Motor neuron (in vitro differentiated cells): ENCODE data around the gene ATP1A2. TPM values are rescaled to one million over a fixed set of nuclear protein-coding genes. Genes with fewer than 3 reads are reported as not detected.
A peak's percentile ranks its signal among the peaks of the same experiment; 100 is the strongest.

Experiments
- ATAC-seq, 8 experiments: fragments of 200-7000 bp; cut with Tn5 transposase; replicated peaks in 6 of 8; 2 replicates each; pipeline ENCODE4 v1.8.0; 2021; ENCODE audit warnings: mild to moderate bottlenecking in 8 of 8, moderate library complexity in 8 of 8
- H3K27ac ChIP-seq, 2 donors: fragments of 250-450 bp; sonication (Bioruptor Pico); 2 replicates each; pipeline ENCODE4 v1.9.0; 2021; ENCODE audit warnings: antibody characterized with exemption in 2 of 2, mild to moderate bottlenecking in 2 of 2, moderate library complexity in 1 of 2
- H3K4me1 ChIP-seq, 2 donors: fragments of 250-450 bp; sonication (Bioruptor Pico); replicated peaks in 1 of 2; 2 replicates each; pipeline ENCODE4 v1.6.1; 2021; ENCODE audit warnings: antibody characterized with exemption in 2 of 2, mild to moderate bottlenecking in 2 of 2, moderate library complexity in 1 of 2
- H3K4me3 ChIP-seq, 5 donors: fragments of 250-450 bp; sonication (Bioruptor Pico); 2 replicates each; pipeline ENCODE4 v1.9.0; 2021; ENCODE audit warnings: antibody characterized with exemption in 5 of 5, mild to moderate bottlenecking in 5 of 5, moderate library complexity in 4 of 5
- WGBS, 10 experiments: fragments of 450-650 bp; shearing (Covaris generic); methylation state at CpG; one replicate each; pipeline ENCODE4 v1.0.0; 2022; 5-methylcytosine and 5-hydroxymethylcytosine counted together
- in situ Hi-C, 9 experiments: fragments of 400-800 bp; cut with MboI; loops; one replicate each; pipeline ENCODE4 v1.15.0; 2021; ENCODE audit warnings: low sequenced_read_pairs in 9 of 9, low pct_unique_long_range_greater_than_20kb in 2 of 9; ENCODE audit not compliant: unreplicated experiment in 9 of 9
- total RNA-seq, 8 experiments: library from RNA; unstranded; fragments of 300-600 nt; gene quantifications; 2 replicates each; pipeline versions ENCODE4 v1.2.3 to v1.2.4, GENCODE V29; 2022

The ATP1A2 gene
- total RNA-seq, 8 experiments from 2014 or later = 0.54 to 53.5 (median 1.2) TPM

GRCh38 chr1:160179336-160179735, 63.8 kb downstream of the ATP1A2 start:
- Histone ChIP-seq H3K27ac (no peak overlapping the region), H3K4me3 (no peak overlapping the region), H3K4me1 (peaks cover 0 to 2% of the 10 kb centered on the region in 2 donors)
- ATAC-seq = peak in 3 of 8 experiments; percentile 42 to 85 (median 71)
- in situ Hi-C loops = no loop called here
- WGBS, 10 experiments = 0 to 100% (median 90%) methylated on average over 1 to 4 of the region's 4 CpGs; no CpG with 5 or more reads in 3 of the 10 experiments

DNA sequence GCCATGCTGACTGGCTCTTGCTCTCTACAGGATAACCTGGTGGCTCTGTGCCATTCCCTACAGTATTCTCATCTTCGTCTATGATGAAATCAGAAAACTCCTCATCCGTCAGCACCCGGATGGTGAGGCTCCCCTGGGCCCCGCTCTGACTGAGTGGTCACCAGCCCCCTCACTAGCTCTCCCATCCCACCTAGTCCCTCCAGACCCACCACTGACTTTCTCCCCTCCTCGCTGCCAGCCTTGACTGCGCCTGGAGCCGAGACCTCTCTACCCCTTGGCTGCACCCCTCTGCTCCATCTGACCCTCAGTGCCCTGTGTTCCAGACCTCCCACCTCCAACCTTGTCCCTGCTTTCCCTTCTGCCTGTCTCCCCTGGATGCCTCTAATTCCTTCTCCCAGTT, 70.7 kb downstream of the ATP1A2 start:
- Histone ChIP-seq H3K4me1 (peaks cover 9 to 12% of the 10 kb centered on the region in 2 donors), H3K4me3 (no peak overlapping the region), H3K27ac (no peak overlapping the region)
- no peak for ATAC-seq
- in situ Hi-C loops = no loop called here
- WGBS, 10 experiments = 80 to 90% (median 87%) methylated on average over 2 to 4 of the region's 7 CpGs; no CpG with 5 or more reads in 6 of the 10 experiments

GRCh38 chr1:160186729-160187128, 71.2 kb downstream of the ATP1A2 start:
- peaks cover 9 to 12% of the 10 kb centered on the region in 2 donors for H3K4me1 ChIP-seq
- ATAC-seq = no peak
- H3K27ac ChIP-seq = no peak overlapping the region
- in situ Hi-C loops = no loop called here
- H3K4me3 ChIP-seq = no peak overlapping the region
- WGBS, 10 experiments = 73 to 92% (median 75%) methylated on average over 2 of the region's 2 CpGs; no CpG with 5 or more reads in 7 of the 10 experiments

DNA sequence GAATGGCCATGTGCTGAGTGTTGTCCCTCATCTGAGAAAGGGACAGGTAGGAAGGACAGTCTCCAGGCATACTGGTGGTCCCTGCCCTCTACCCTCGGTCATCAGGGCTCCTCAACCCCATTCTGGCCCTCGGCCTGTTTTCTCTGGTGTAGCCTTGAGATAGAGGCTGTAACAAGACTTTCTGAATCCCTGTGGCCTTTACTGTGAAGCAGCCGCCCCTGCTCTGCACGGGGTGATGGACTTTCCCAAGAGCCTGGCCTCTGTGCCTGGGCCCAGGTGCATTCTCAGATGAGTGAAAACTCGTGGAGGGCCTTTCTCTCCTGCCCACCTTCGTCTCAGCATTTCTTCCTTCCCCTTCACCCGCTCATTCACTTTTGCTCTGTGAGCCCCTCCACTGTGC, 71.8 kb downstream of the ATP1A2 start:
- Histone ChIP-seq H3K27ac (no peak overlapping the region), H3K4me1 (peaks cover 9 to 12% of the 10 kb centered on the region in 2 donors), H3K4me3 (no peak overlapping the region)
- 0 to 93% (median 75%) methylated on average over 1 to 7 of the region's 7 CpGs; no CpG with 5 or more reads in 4 of the 10 experiments for WGBS, 10 experiments
- ATAC-seq = no peak
- in situ Hi-C loops = no loop called here

- in situ Hi-C loops = no loop called here
- Histone ChIP-seq H3K27ac (no peak overlapping the region), H3K4me3 (no peak overlapping the region), H3K4me1 (peaks cover 11 to 18% of the 10 kb centered on the region in 2 donors)
- no peak for ATAC-seq
- WGBS, 10 experiments = 60 to 100% (median 92%) methylated on average over 1 to 4 of the region's 7 CpGs; no CpG with 5 or more reads in 5 of the 10 experiments
Observed at GRCh38 chr1:160188341-160188740, 72.8 kb downstream of the ATP1A2 start.

DNA sequence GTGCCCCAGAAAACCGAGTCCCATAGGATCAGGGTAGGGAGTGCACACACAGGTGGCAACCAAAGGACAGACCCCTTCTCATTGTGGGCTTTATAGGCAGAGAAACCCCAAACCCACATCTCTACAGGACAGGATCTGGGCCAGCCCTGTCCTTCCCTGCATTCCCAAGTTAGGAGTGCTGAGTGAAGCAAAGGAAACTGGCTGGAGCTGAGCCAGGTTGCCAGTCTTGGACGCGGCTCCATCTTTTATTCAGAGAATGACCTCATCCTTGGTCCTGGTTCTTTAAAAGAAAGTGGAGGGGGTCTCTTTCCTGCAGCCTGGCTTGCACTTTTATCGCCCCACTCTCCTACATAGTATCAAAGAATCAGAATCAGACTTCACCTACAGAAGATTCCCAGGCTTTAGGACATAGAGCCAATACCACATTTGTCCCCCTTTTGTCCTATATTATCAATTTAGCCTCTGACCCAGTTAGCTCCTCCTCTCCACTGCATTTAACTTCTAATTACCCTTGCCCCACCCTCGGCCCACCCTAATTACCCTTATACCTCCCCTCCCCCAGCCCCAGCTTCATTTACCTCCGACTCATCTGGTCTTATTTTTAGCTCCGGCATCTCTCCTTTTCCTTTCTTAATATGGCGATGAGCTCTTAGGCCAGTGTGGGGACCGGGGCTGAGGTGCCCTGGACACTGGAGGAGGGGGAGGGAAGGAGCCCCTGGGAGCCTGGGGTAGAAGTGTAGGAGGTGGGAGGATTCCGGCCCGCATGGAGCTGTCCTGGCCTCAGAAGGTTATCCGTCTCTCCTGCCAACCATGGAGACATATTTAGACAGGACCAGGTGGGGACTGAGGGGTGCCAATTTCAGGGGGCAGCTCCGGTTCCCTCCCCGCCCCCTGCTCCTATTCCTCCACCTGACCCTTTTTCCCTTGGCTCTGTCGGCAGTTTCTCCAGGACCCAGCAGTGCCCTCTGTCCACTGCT, 74.4 kb downstream of the ATP1A2 start, which contains the start of gene CASQ1:
Gene CASQ1 (plus strand): TSS at position 927 of the 977 bp plus-strand sequence. CDS start 177 bp downstream, outside the sequence.
- peak in 2 of 8 experiments; percentile 8 to 12 for ATAC-seq
- WGBS, 10 experiments = 0 to 75% (median 62%) methylated on average over 1 to 4 of the region's 15 CpGs; no CpG with 5 or more reads in 4 of the 10 experiments
- Histone ChIP-seq H3K4me1 (peaks cover 17 to 23% of the 10 kb centered on the region in 2 donors), H3K4me3 (no peak within 1 kb of the TSS), H3K27ac (no peak within 1 kb of the TSS)
- in situ Hi-C loops = loop anchor here in 1 of 9 experiments (10.0 kb wide), 1 partner anchor 105 kb away; no protein-coding TSS in a partner anchor

DNA sequence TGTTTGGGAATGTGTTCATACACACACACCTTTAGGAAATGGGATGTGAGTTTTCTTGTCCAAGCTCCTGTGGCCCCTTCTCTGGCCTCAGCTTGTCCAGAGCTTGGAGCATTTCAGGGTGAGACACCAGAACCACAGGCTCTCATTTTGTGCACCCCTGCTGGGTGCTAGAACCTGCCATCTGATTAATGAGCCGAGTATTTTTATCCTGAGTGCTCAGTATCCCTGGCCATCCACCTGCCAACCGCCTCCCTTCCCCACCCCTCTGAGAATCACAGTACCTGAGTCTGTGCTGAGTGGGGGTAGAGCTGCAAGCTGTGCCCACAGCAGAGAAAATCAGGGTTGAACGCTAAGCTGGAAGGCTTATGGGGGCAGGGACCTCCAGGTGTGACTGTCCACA, 76.2 kb downstream of the ATP1A2 start:
- in situ Hi-C loops = loop anchor here in 1 of 9 experiments (10.0 kb wide), 1 partner anchor 103 kb away; no protein-coding TSS in a partner anchor
- Histone ChIP-seq H3K27ac (no peak overlapping the region), H3K4me3 (no peak overlapping the region), H3K4me1 (peaks cover 17 to 23% of the 10 kb centered on the region in 2 donors)
- ATAC-seq = no peak
- 33 to 100% (median 89%) methylated on average over 1 to 3 of the region's 3 CpGs; no CpG with 5 or more reads in 4 of the 10 experiments for WGBS, 10 experiments

DNA sequence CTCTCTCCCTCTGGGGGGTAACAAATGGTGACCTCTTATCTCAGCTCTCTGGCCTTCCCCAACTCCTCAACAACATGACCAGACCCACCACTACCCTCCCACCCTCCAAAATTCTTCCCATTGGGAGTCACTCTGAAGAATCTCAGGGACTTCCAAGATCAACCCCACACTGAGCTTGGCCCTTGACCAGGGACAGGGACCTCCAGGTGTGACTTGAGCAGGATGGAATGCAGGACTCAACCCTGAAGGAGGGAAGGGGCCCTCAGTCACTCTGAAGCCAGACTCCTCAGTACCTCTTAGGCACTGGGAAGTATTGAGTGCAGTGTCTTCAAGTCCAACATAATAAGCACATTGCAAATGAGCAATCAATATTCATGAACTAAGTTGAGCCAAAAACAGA, 76.7 kb downstream of the ATP1A2 start:
- ATAC-seq = peak in 3 of 8 experiments; percentile 7 to 59 (median 14)
- in situ Hi-C loops = loop anchor here in 1 of 9 experiments (10.0 kb wide), 1 partner anchor 103 kb away; no protein-coding TSS in a partner anchor
- peaks cover 17 to 23% of the 10 kb centered on the region in 2 donors for H3K4me1 ChIP-seq
- no peak overlapping the region for H3K4me3 ChIP-seq
- no peak overlapping the region for H3K27ac ChIP-seq

Other genes with a start within 250 kb of the ATP1A2 start
- gene CFAP45, start 215.6 kb upstream of the ATP1A2 start, total RNA-seq = 10 to 100 TPM in 1 of 8 experiments, 1 to 10 TPM in 4, under 1 TPM in 3; 0.50 to 30.7 (median 1.2) TPM
- gene TAGLN2, start 190.3 kb upstream of the ATP1A2 start, total RNA-seq = 100 to 1,000 TPM in 4 of 8 experiments, 10 to 100 TPM in 3, 1 to 10 TPM in 1; 9.4 to 296 (median 93.0) TPM
- 10 to 100 TPM in 2 of 8 experiments, 1 to 10 TPM in 4, under 1 TPM in 2; 0.59 to 16.2 (median 3.4) TPM for gene IGSF9, start 170.1 kb upstream of the ATP1A2 start, total RNA-seq
- gene SLAMF9, start 161.5 kb upstream of the ATP1A2 start, total RNA-seq = under 1 TPM in 1 of 8 experiments, not detected in 7; 0.43 TPM
- gene PIGM, start 83.8 kb upstream of the ATP1A2 start, total RNA-seq = 10 to 100 TPM in 4 of 8 experiments, 1 to 10 TPM in 4; 5.5 to 12.3 (median 10.3) TPM
- gene KCNJ10, start 45.6 kb upstream of the ATP1A2 start, total RNA-seq = 1 to 10 TPM in 2 of 8 experiments, under 1 TPM in 6; 0.18 to 3.9 (median 0.50) TPM
- 1 to 10 TPM in 5 of 8 experiments, under 1 TPM in 3; 0.18 to 9.5 (median 3.8) TPM for gene KCNJ9, start 34.2 kb upstream of the ATP1A2 start, total RNA-seq
- gene IGSF8, start 17.1 kb upstream of the ATP1A2 start, total RNA-seq = 10 to 100 TPM; 18.6 to 47.4 (median 39.4) TPM
- gene ATP1A4, start 35.8 kb downstream of the ATP1A2 start, total RNA-seq = under 1 TPM in 6 of 8 experiments, not detected in 2; 0.17 to 0.57 (median 0.21) TPM
- under 1 TPM in 7 of 8 experiments, not detected in 1; 0.16 to 0.81 (median 0.21) TPM for gene CASQ1, start 74.8 kb downstream of the ATP1A2 start, total RNA-seq
- gene PEA15, start 89.6 kb downstream of the ATP1A2 start, total RNA-seq = 100 to 1,000 TPM in 2 of 8 experiments, 10 to 100 TPM in 6; 26.4 to 322 (median 66.3) TPM
- 100 to 1,000 TPM in 6 of 8 experiments, 10 to 100 TPM in 2; 81.9 to 232 (median 129) TPM for gene DCAF8, start 146.8 kb downstream of the ATP1A2 start, total RNA-seq
- gene PEX19, start 169.4 kb downstream of the ATP1A2 start, total RNA-seq = 10 to 100 TPM; 27.4 to 55.5 (median 41.3) TPM
- gene COPA, start 227.5 kb downstream of the ATP1A2 start, total RNA-seq = 100 to 1,000 TPM; 134 to 326 (median 200) TPM
- gene NCSTN, start 227.6 kb downstream of the ATP1A2 start, total RNA-seq = 10 to 100 TPM; 44.0 to 94.2 (median 68.4) TPM